ENCODE data around the gene TBK1. TPM values are rescaled to one million over a fixed set of nuclear protein-coding genes. Genes with fewer than 3 reads are reported as not detected.

The TBK1 gene
- total and polyA plus RNA-seq, 9 of the 15 experiments (the other 6 are each of a cell fraction or from before 2014, with no cell fraction given), result 20.4 to 42.0 (median 27.8) TPM

DNA sequence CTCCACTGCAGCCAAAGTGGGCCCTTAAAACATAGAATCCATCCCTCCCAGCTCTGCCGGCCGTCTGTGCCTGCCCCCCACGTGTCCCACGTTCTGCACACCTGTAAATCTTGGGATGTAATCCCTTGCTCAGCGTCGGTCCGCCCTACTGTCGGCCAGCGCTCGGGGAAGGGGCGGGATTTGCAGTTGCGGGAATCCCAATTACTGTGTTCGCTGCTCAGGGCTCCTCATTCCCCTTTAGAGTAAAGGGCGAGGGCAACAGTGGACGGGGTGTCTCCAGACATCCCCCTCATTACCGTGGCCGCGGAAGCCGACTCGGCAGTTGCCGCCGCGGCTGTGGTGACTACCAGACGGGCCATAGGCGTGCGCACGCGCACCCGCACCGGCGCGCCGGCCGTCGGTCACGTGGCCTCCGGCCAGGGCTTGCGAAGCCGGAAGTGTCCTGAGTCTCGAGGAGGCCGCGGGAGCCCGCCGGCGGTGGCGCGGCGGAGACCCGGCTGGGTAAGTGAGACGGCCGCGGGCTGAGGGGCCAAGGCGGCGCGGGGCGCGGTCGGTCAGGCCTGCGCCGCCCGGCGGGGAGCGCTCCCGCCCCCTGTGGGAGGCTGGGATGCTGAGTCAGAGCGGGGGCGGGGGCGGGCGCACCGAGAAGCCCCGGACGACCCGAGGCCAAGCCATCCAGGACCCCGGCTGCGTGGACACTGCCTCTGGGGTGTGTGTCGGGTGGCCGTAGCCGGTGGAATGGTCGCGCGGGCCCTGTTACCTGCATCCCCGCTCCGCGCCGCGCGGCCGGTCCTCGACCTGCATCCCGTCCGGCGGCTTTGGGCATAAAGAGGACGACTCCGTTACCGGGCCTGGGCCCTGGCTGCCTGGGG lies at the start of gene TBK1 (continued):
- peak; percentile 27 for TF ChIP-seq BACH1 (tag; IDR thresholded peaks at IDR 0.05)
- peak; percentile 68 for TF ChIP-seq TBP (optimal IDR thresholded peaks at IDR 0.05; ENCODE audit: low read depth, low read length)
- peak; percentile 46; the same call in 1 of the 2 replicates for TF ChIP-seq ESRRA (IDR thresholded peaks at IDR 0.05; ENCODE audit: borderline replicate concordance, low read depth)
- TF ChIP-seq KLF13 (tag; IDR thresholded peaks at IDR 0.05; ENCODE audit: borderline replicate concordance, low read depth), result 0 out of 2 replicates have a peak, but pooled peaks have one; percentile 15
- peak; percentile 50 for TF ChIP-seq POLR2AphosphoS5 (IDR thresholded peaks at IDR 0.05; ENCODE audit: control insufficient read depth, insufficient read depth, low read depth, low read length)
- TF ChIP-seq ZNF224 (CRISPR knock-in tag; IDR thresholded peaks at IDR 0.05), result peak; percentile 78; the same call in 1 of the 2 replicates
- peak; percentile 94 for TF ChIP-seq CXXC5 (CRISPR knock-in tag; IDR thresholded peaks at IDR 0.05)
- TF ChIP-seq FOXA3 (CRISPR knock-in tag; conservative IDR thresholded peaks at IDR 0.05 in 1 of 2, IDR thresholded peaks at IDR 0.05 in 1 of 2), result 0 out of 4 replicates have a peak, but pooled peaks of 1 of the 2 experiments have one; percentile 21
- TF ChIP-seq, protein P1, sequence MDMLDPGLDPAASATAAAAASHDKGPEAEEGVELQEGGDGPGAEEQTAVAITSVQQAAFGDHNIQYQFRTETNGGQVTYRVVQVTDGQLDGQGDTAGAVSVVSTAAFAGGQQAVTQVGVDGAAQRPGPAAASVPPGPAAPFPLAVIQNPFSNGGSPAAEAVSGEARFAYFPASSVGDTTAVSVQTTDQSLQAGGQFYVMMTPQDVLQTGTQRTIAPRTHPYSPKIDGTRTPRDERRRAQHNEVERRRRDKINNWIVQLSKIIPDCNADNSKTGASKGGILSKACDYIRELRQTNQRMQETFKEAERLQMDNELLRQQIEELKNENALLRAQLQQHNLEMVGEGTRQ (CRISPR knock-in tag; IDR thresholded peaks at IDR 0.05), result peak; percentile 97
- peak; percentile 85 for TF ChIP-seq MYC (IDR thresholded peaks at IDR 0.05; ENCODE audit: low read depth, low read length)
- TF ChIP-seq MYC (CRISPR knock-in tag; IDR thresholded peaks at IDR 0.05; ENCODE audit: borderline replicate concordance, low read depth), result no peak; the same call in 1 of the 2 replicates
- 0 out of 4 replicates have a peak, but pooled peaks of 1 of the 2 experiments have one; percentile 43 for TF ChIP-seq TEAD1 (CRISPR knock-in tag; IDR thresholded peaks at IDR 0.05)
- peak; percentile 49 for TF ChIP-seq MAFK (IDR thresholded peaks at IDR 0.05; ENCODE audit: low read length)
- no peak for TF ChIP-seq ZNF12 (CRISPR knock-in tag; IDR thresholded peaks at IDR 0.05)
- peak; percentile 44; the same call in 1 of the 2 replicates for TF ChIP-seq FOXK1 (CRISPR knock-in tag; IDR thresholded peaks at IDR 0.05; ENCODE audit: borderline replicate concordance)
- peak; percentile 23 for TF ChIP-seq CREM (IDR thresholded peaks at IDR 0.05; ENCODE audit: low read depth)
- TF ChIP-seq ATF1 (CRISPR knock-in tag; IDR thresholded peaks at IDR 0.05), result no peak
- peak; percentile 37; the same call in 1 of the 2 replicates for TF ChIP-seq ATF1 (tag; IDR thresholded peaks at IDR 0.05)
- TF ChIP-seq RBFOX2 (IDR thresholded peaks at IDR 0.05; ENCODE audit: low read depth, low read length), result peak; percentile 94
- TF ChIP-seq ZNF561 (CRISPR knock-in tag; conservative IDR thresholded peaks at IDR 0.05), result no peak
- peak; percentile 91 for TF ChIP-seq BHLHE40 (IDR thresholded peaks at IDR 0.05; ENCODE audit: low read length)
- TF ChIP-seq EP400 (IDR thresholded peaks at IDR 0.05), result peak; percentile 73
- TF ChIP-seq, protein P2, sequence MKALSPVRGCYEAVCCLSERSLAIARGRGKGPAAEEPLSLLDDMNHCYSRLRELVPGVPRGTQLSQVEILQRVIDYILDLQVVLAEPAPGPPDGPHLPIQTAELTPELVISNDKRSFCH (CRISPR knock-in tag; IDR thresholded peaks at IDR 0.05), result no peak
- TF ChIP-seq, protein P2 (tag; IDR thresholded peaks at IDR 0.05), result 0 out of 2 replicates have a peak, but pooled peaks have one; percentile 58
- TF ChIP-seq, protein P3, sequence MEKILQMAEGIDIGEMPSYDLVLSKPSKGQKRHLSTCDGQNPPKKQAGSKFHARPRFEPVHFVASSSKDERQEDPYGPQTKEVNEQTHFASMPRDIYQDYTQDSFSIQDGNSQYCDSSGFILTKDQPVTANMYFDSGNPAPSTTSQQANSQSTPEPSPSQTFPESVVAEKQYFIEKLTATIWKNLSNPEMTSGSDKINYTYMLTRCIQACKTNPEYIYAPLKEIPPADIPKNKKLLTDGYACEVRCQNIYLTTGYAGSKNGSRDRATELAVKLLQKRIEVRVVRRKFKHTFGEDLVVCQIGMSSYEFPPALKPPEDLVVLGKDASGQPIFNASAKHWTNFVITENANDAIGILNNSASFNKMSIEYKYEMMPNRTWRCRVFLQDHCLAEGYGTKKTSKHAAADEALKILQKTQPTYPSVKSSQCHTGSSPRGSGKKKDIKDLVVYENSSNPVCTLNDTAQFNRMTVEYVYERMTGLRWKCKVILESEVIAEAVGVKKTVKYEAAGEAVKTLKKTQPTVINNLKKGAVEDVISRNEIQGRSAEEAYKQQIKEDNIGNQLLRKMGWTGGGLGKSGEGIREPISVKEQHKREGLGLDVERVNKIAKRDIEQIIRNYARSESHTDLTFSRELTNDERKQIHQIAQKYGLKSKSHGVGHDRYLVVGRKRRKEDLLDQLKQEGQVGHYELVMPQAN (IDR thresholded peaks at IDR 0.05; ENCODE audit: borderline replicate concordance), result peak; percentile 71; the same call in 1 of the 2 replicates
